CD14-positive monocyte (primary cell): Measurements from ENCODE around the gene NOL8. TPM values are rescaled to one million over a fixed set of nuclear protein-coding genes. Genes with fewer than 3 reads are reported as not detected.

ENCODE experiments used
- DNase-seq, 3 donors: peaks; one replicate each; pipeline ENCODE4 v3.0.0-alpha.2; 2011 to 2022
- H2AFZ ChIP-seq: 2 replicates; pipeline ENCODE4 v1.6.0; 2012; ENCODE audit warnings: mild to moderate bottlenecking, low read depth, low read length, inconsistent platforms; ENCODE audit not compliant: insufficient read depth, poor library complexity, severe bottlenecking
- H3K27ac ChIP-seq, 2 donors: 1 replicate in 1 of 2; 2 replicates in 1 of 2; pipeline ENCODE4 v1.5.1; 2012 to 2013; ENCODE audit warnings: low read length in 2 of 2, control low read depth in 1 of 2, inconsistent platforms in 1 of 2, low read depth in 1 of 2, mild to moderate bottlenecking in 1 of 2
- H3K27me3 ChIP-seq, 2 donors: one replicate each; pipeline versions ENCODE4 v1.6.0 to v1.6.1; 2011 to 2013; ENCODE audit warnings: low read length in 2 of 2; ENCODE audit not compliant: control insufficient read depth in 2 of 2, insufficient read depth in 2 of 2
- H3K36me3 ChIP-seq, 2 donors: replicated peaks in 1 of 2; 1 replicate in 1 of 2; 2 replicates in 1 of 2; pipeline versions ENCODE4 v1.5.1 to v1.6.1; 2012 to 2013; ENCODE audit warnings: low read length in 2 of 2, control low read depth in 1 of 2, inconsistent platforms in 1 of 2, mild to moderate bottlenecking in 1 of 2; ENCODE audit not compliant: insufficient read depth in 2 of 2, control insufficient read depth in 1 of 2
- H3K4me1 ChIP-seq, 2 donors: 1 replicate in 1 of 2; 2 replicates in 1 of 2; pipeline versions ENCODE4 v1.5.1 to v1.6.1; 2012 to 2013; ENCODE audit warnings: low read length in 2 of 2, control low read depth in 1 of 2, inconsistent platforms in 1 of 2, mild to moderate bottlenecking in 1 of 2, moderate library complexity in 1 of 2; ENCODE audit not compliant: insufficient read depth in 2 of 2, control insufficient read depth in 1 of 2
- H3K4me2 ChIP-seq: replicated peaks from 2 replicates; pipeline ENCODE3; 2012; ENCODE audit warnings: low read length, moderate library complexity, mild to moderate bottlenecking; ENCODE audit not compliant: poor library complexity, severe bottlenecking; ENCODE audit errors: extremely low read depth
- H3K4me3 ChIP-seq, 3 experiments: fragments of 200-600 bp in 1 of 3; sonication (generic) in 1 of 3; replicated peaks in 1 of 3; 1 replicate in 2 of 3; 2 replicates in 1 of 3; pipeline ENCODE4 v1.5.1; 2011 to 2013; ENCODE audit warnings: low read length in 3 of 3, mild to moderate bottlenecking in 3 of 3, control low read depth in 2 of 3, low read depth in 2 of 3, inconsistent platforms in 1 of 3, moderate library complexity in 1 of 3
- H3K79me2 ChIP-seq: 2 replicates; pipeline ENCODE4 v1.6.0; 2012; ENCODE audit warnings: mild to moderate bottlenecking, control low read depth, inconsistent platforms, low read length, moderate library complexity; ENCODE audit not compliant: insufficient read depth
- H3K9ac ChIP-seq: 2 replicates; pipeline ENCODE4 v1.6.0; 2017; ENCODE audit warnings: low read length, mild to moderate bottlenecking; ENCODE audit not compliant: insufficient read depth, poor library complexity, severe bottlenecking
- H3K9me3 ChIP-seq, 2 donors: replicated peaks in 1 of 2; 1 replicate in 1 of 2; 2 replicates in 1 of 2; pipeline versions ENCODE4 v1.5.1 to v1.6.1; 2012 to 2013; ENCODE audit warnings: low read length in 2 of 2, control low read depth in 1 of 2; ENCODE audit not compliant: control insufficient read depth in 1 of 2, insufficient read depth in 1 of 2
- H4K20me1 ChIP-seq: 2 replicates; pipeline ENCODE4 v1.6.0; 2012; ENCODE audit warnings: mild to moderate bottlenecking, low read length, control low read depth, moderate library complexity; ENCODE audit not compliant: insufficient read depth
- H3K27ac Mint-ChIP-seq, 7 donors: one replicate each; pipeline ENCODE4 v1.8.0; 2020; ENCODE audit warnings: mild to moderate bottlenecking in 7 of 7, mixed read lengths in 7 of 7, moderate library complexity in 6 of 7, inconsistent platforms in 2 of 7
- H3K27me3 Mint-ChIP-seq, 3 donors: one replicate each; pipeline ENCODE4 v1.8.0; 2021 to 2022; ENCODE audit warnings: low read depth in 3 of 3, mild to moderate bottlenecking in 3 of 3, mixed read lengths in 3 of 3, moderate library complexity in 3 of 3, inconsistent platforms in 1 of 3
- H3K36me3 Mint-ChIP-seq, 2 donors: one replicate each; pipeline ENCODE4 v1.8.0; 2020; ENCODE audit warnings: mixed read lengths in 2 of 2, inconsistent platforms in 1 of 2, mild to moderate bottlenecking in 1 of 2
- H3K4me1 Mint-ChIP-seq: one replicate; pipeline ENCODE4 v1.8.0; 2020; ENCODE audit warnings: mild to moderate bottlenecking, mixed read lengths
- H3K4me3 Mint-ChIP-seq, 2 donors: one replicate each; pipeline ENCODE4 v1.8.0; 2020; ENCODE audit warnings: mild to moderate bottlenecking in 2 of 2, mixed read lengths in 2 of 2, moderate library complexity in 1 of 2
- H3K9me3 Mint-ChIP-seq, 7 donors: one replicate each; pipeline ENCODE4 v1.8.0; 2020 to 2022; ENCODE audit warnings: mixed read lengths in 7 of 7, mild to moderate bottlenecking in 6 of 7, moderate library complexity in 6 of 7, inconsistent platforms in 2 of 7
- WGBS: methylation state at CpG from one replicate; pipeline ENCODE4 v1.1.5; 2013; ENCODE audit warnings: missing lambda C conversion rate; ENCODE audit not compliant: insufficient coverage; 5-methylcytosine and 5-hydroxymethylcytosine counted together
- intact Hi-C, 2 donors: fragments of 100-400 bp; cut with micrococcal nuclease; formaldehyde crosslinking; loops; one replicate each; pipeline versions ENCODE4 v1.15.0 to v1.15.1; 2023
- polyA plus RNA-seq, 3 donors: library from polyadenylated mRNA; depleted of rRNA in 1 of 3; unstranded in 2 of 3; stranded (reverse) in 1 of 3; fragments of 300-500 nt in 2 of 3; fragments of >200 nt in 1 of 3; fragmentation: Illumina TruSeq in 2 of 3; gene quantifications; 1 replicate in 2 of 3; 2 replicates in 1 of 3; pipeline ENCODE4 v1.2.3, GENCODE V29; 2012 to 2021
- TF ChIP-seq, protein P1 (sequence below): fragments of 200-600 bp; IDR thresholded peaks from one replicate; pipeline ENCODE4 v1.8.0; 2022; ENCODE audit warnings: antibody characterized with exemption, mild to moderate bottlenecking

NOL8 gene
- polyA plus RNA-seq, 3 donors: 2.9 to 22.0 (median 8.8) TPM

DNA sequence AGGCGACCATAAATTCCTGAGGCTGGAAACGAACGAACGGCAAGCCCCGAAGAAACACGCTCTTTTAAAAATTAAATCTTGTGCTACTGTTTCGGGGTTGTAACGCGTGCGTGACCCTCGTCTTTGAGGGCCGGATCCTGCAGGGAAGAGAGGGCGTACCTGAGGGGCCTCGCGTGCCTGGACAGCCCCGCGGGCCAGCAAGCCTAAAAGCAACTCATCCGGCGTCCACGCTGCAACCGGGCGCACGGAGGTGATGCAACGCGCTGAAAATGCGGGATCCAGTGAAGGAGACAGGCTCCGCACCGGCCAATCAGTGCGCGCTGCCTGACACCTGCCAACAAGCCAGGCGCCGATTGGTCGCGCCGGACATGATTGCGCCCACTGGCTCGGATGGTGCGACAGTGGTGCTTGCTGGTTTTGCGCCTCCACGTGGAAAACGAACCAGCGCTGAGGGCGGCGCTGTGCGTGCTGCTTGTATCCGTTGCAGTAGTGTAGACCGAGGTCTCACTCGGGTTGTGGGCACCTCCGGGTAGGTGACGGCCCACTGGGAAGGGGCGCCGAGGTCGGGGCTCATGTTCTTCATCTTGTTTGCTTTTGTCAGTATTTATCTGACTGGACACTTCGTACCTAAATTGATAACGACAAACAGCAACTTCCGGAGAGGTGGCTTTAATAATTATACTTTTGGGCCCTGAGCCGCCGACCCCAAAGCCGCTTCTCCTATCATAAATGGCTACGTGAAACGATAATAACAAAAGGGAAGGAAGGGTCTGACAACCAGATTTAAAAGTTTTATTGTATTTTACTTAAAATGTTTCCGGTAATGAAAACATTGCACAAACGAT, 31.5 kb downstream of the NOL8 start, which contains the start of gene IARS1:
Gene IARS1 (minus strand): TSS at position 246 of the 845 bp plus-strand sequence. CDS start 4,278 bp downstream, outside the sequence.
- WGBS: under 1% methylated on average over 52 of the region's 63 CpGs
- H3K27me3 ChIP-seq: no peaks in the 10 kb centered on the region
- no peaks in the 10 kb centered on the region for H3K9me3 ChIP-seq
- H3K4me1 Mint-ChIP-seq: peaks cover 20% of the 10 kb centered on the region
- no peaks in the 10 kb centered on the region for H3K27me3 Mint-ChIP-seq
- peak within 1 kb of the TSS; percentile 73 for H3K9ac ChIP-seq
- peaks cover 18 to 21% of the 10 kb centered on the region in 2 donors for H3K36me3 Mint-ChIP-seq
- H3K27ac Mint-ChIP-seq: peak within 1 kb of the TSS; percentile 82 to 95 (median 91)
- H3K4me3 ChIP-seq: peak within 1 kb of the TSS; percentile 79 to 93 (median 84)
- peaks cover 19 to 34% of the 10 kb centered on the region in 2 donors for H3K36me3 ChIP-seq
- peak within 1 kb of the TSS; percentile 95 for H2AFZ ChIP-seq
- H3K9me3 Mint-ChIP-seq: no peaks in the 10 kb centered on the region
- peak within 1 kb of the TSS; percentile 73 to 89 for H3K27ac ChIP-seq
- DNase-seq: peak; percentile 98
- H3K4me2 ChIP-seq: peak within 1 kb of the TSS; percentile 92
- intact Hi-C loops: loop anchor here (2.0 to 10.0 kb wide), 3 partner anchors 31 to 179 kb away; partner anchors contain the start of genes CENPP (in 2 of the 2), NOL8 (in 2 of the 2) and SPTLC1 (in 2 of the 2)
- peaks cover 42% of the 10 kb centered on the region for H3K79me2 ChIP-seq
- TF ChIP-seq, protein P1, sequence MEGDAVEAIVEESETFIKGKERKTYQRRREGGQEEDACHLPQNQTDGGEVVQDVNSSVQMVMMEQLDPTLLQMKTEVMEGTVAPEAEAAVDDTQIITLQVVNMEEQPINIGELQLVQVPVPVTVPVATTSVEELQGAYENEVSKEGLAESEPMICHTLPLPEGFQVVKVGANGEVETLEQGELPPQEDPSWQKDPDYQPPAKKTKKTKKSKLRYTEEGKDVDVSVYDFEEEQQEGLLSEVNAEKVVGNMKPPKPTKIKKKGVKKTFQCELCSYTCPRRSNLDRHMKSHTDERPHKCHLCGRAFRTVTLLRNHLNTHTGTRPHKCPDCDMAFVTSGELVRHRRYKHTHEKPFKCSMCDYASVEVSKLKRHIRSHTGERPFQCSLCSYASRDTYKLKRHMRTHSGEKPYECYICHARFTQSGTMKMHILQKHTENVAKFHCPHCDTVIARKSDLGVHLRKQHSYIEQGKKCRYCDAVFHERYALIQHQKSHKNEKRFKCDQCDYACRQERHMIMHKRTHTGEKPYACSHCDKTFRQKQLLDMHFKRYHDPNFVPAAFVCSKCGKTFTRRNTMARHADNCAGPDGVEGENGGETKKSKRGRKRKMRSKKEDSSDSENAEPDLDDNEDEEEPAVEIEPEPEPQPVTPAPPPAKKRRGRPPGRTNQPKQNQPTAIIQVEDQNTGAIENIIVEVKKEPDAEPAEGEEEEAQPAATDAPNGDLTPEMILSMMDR: peak; percentile 26
- H4K20me1 ChIP-seq: no peaks in the 10 kb centered on the region
- H3K4me3 Mint-ChIP-seq: peak within 1 kb of the TSS; percentile 92 to 97
- peaks cover 14 to 23% of the 10 kb centered on the region in 2 donors for H3K4me1 ChIP-seq

DNA sequence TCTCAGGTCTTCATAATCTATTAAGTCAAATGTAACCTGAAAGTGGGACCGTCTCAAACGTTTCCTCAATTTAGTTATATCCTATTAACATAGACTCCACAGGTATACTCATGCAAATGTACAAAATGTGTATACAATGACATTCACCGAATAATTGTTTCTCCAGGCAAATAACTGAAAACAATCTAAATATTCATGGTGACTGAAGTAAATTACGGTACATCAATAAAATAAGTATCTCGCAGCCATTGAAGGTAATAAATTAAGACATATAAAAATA, 32.1 kb downstream of the NOL8 start:
- Histone ChIP-seq H3K27ac (peak overlapping the region in 1 of 2 donors; percentile 89), H2AFZ (peak overlapping the region; percentile 95), H3K9ac (peak overlapping the region; percentile 73), H3K27me3 (no peaks in the 10 kb centered on the region), H3K79me2 (peaks cover 42% of the 10 kb centered on the region), H3K36me3 (peaks cover 13 to 34% of the 10 kb centered on the region in 2 donors), H3K4me3 (peak overlapping the region; percentile 79 to 93 (median 84)), H3K4me1 (peaks cover 14 to 23% of the 10 kb centered on the region in 2 donors), H4K20me1 (no peaks in the 10 kb centered on the region), H3K4me2 (peak overlapping the region; percentile 92), H3K9me3 (no peaks in the 10 kb centered on the region)
- H3K4me1 Mint-ChIP-seq: peaks cover 20% of the 10 kb centered on the region
- DNase-seq: no peak
- WGBS: no CpG with 5 or more reads among the region's 5 CpGs
- H3K4me3 Mint-ChIP-seq: peak overlapping the region; percentile 92 to 97
- peaks cover 20 to 23% of the 10 kb centered on the region in 2 donors for H3K36me3 Mint-ChIP-seq
- TF ChIP-seq, protein P1: no peak
- no peaks in the 10 kb centered on the region for H3K9me3 Mint-ChIP-seq
- peak overlapping the region in 5 of 7 donors; percentile 82 to 95 (median 93) for H3K27ac Mint-ChIP-seq
- intact Hi-C loops: loop anchor here (2.0 to 10.0 kb wide), 3 partner anchors 32 to 178 kb away; partner anchors contain the start of genes CENPP (in 2 of the 2), NOL8 (in 2 of the 2) and SPTLC1 (in 2 of the 2)
- no peaks in the 10 kb centered on the region for H3K27me3 Mint-ChIP-seq
